GM19193 (cell line): ENCODE data around the gene COL23A1.
A peak's percentile ranks its signal among the peaks of the same experiment; 100 is the strongest.

ENCODE experiments used
- POLR2A ChIP-seq: IDR thresholded peaks from 4 replicates; pipeline ENCODE4 v1.6.1; 2011; ENCODE audit not compliant: insufficient read depth, insufficient read length; ENCODE audit errors: extremely low read depth

Gene COL23A1

GRCh38 chr5:178333821-178334481, 256.2 kb downstream of the COL23A1 start:
- no peak for TF ChIP-seq POLR2A

GRCh38 chr5:178332210-178332641, 258.0 kb downstream of the COL23A1 start:
- TF ChIP-seq POLR2A: no peak

GRCh38 chr5:178331491-178331996, 258.6 kb downstream of the COL23A1 start:
- TF ChIP-seq POLR2A: no peak

GRCh38 chr5:178330791-178331404, 259.3 kb downstream of the COL23A1 start:
- TF ChIP-seq POLR2A: no peak

GRCh38 chr5:178328826-178329730, 261.1 kb downstream of the COL23A1 start:
- TF ChIP-seq POLR2A: no peak

GRCh38 chr5:178327931-178328711, 262.1 kb downstream of the COL23A1 start:
- no peak for TF ChIP-seq POLR2A

GRCh38 chr5:178327446-178327845, 262.7 kb downstream of the COL23A1 start:
- no peak for TF ChIP-seq POLR2A

- no peak for TF ChIP-seq POLR2A
Observed at GRCh38 chr5:178326374-178326715, 263.8 kb downstream of the COL23A1 start.

GRCh38 chr5:178325679-178326373, 264.4 kb downstream of the COL23A1 start:
- TF ChIP-seq POLR2A: no peak

GRCh38 chr5:178325311-178325678, 264.9 kb downstream of the COL23A1 start:
- TF ChIP-seq POLR2A: no peak

- TF ChIP-seq POLR2A: no peak
Observed at GRCh38 chr5:178324481-178325310, 265.5 kb downstream of the COL23A1 start.

- peak; percentile 24 for TF ChIP-seq POLR2A
Observed at GRCh38 chr5:178323961-178324360, 266.2 kb downstream of the COL23A1 start.

- no peak for TF ChIP-seq POLR2A
Observed at GRCh38 chr5:178323541-178323865, 266.7 kb downstream of the COL23A1 start.

GRCh38 chr5:178322736-178323540, 267.3 kb downstream of the COL23A1 start:
- TF ChIP-seq POLR2A: no peak
